Memory B cell (primary cell): ENCODE results near the gene APH1B.

Experiments used
- ATAC-seq: fragments of 150-1000 bp; cut with Tn5 transposase; 2 replicates; pipeline ENCODE4 v1.10.0; 2021; ENCODE audit warnings: low read depth, mild to moderate bottlenecking, moderate library complexity
- DNase-seq, 2 donors: peaks; one replicate each; pipeline ENCODE4 v3.0.0; 2022; ENCODE audit warnings: low spot score in 2 of 2
- H3K27ac Mint-ChIP-seq: one replicate; pipeline ENCODE4 v1.8.0; 2022; ENCODE audit warnings: mild to moderate bottlenecking, moderate library complexity, mixed read lengths
- H3K27me3 Mint-ChIP-seq: one replicate; pipeline ENCODE4 v1.8.0; 2022; ENCODE audit warnings: mixed read lengths
- H3K36me3 Mint-ChIP-seq: one replicate; pipeline ENCODE4 v1.8.0; 2022; ENCODE audit warnings: mild to moderate bottlenecking, mixed read lengths
- H3K4me1 Mint-ChIP-seq: one replicate; pipeline ENCODE4 v1.8.0; 2022; ENCODE audit warnings: mixed read lengths
- H3K4me3 Mint-ChIP-seq: one replicate; pipeline ENCODE4 v1.8.0; 2022; ENCODE audit warnings: mild to moderate bottlenecking, moderate library complexity, mixed read lengths
- H3K9me3 Mint-ChIP-seq: one replicate; pipeline ENCODE4 v1.8.0; 2022; ENCODE audit warnings: mixed read lengths

The APH1B gene

DNA sequence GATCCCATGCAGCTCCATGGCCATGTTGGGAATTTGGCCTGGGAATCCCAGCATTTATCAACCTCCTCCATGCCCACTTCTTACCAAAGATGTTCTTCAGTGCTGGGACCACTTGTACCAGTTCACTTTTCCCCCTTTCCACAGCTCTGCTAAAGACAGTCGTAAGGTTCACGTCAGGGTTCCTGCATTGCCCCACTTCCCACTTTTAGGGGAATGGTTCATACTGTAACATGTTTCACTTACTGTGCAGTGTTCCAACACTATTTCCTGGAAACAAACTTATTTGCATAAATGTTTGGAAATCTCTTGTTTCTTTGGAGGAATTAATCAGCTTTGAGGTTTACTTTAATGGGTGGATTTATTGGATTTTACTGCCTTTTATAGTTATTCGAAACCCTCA is 17.0 kb downstream of the APH1B start:
- no peak overlapping the region for H3K27ac Mint-ChIP-seq
- H3K27me3 Mint-ChIP-seq: no peaks in the 10 kb centered on the region
- DNase-seq (no peak), ATAC-seq (no peak)
- H3K4me3 Mint-ChIP-seq: no peak overlapping the region
- H3K36me3 Mint-ChIP-seq: peaks cover 19% of the 10 kb centered on the region
- peaks cover 6% of the 10 kb centered on the region for H3K4me1 Mint-ChIP-seq
- H3K9me3 Mint-ChIP-seq: no peaks in the 10 kb centered on the region

GRCh38 chr15:63295341-63295740 is 17.9 kb downstream of the APH1B start:
- H3K27me3 Mint-ChIP-seq: no peaks in the 10 kb centered on the region
- peaks cover 8% of the 10 kb centered on the region for H3K4me1 Mint-ChIP-seq
- no peak overlapping the region for H3K27ac Mint-ChIP-seq
- H3K36me3 Mint-ChIP-seq: peaks cover 24% of the 10 kb centered on the region
- ATAC-seq (no peak), DNase-seq (no peak)
- no peak overlapping the region for H3K4me3 Mint-ChIP-seq
- no peaks in the 10 kb centered on the region for H3K9me3 Mint-ChIP-seq

DNA sequence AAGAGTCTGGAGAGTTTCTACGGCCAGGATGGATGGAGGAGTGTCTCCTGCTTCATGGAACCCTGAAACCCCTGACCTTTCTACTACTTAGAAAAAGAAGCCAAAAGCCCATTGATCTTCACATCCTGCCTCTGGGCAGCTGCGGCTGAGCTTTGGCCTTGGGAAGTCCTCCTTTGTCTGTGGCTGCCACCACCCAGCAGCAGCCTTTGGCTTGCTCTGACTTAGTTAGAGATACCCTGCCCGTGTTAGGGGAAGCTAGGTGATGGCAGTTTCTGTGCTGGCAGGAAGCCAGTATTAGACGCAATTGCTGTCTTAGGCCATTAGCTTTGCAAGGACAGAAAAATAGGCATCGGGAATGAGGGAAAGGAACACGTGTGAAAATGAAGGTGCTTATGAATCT is 18.8 kb downstream of the APH1B start:
- Mint-ChIP-seq H3K27me3 (no peaks in the 10 kb centered on the region), H3K9me3 (no peaks in the 10 kb centered on the region), H3K4me1 (peaks cover 8% of the 10 kb centered on the region), H3K36me3 (peaks cover 24% of the 10 kb centered on the region), H3K27ac (no peak overlapping the region), H3K4me3 (no peak overlapping the region)
- DNase-seq (no peak), ATAC-seq (no peak)

DNA sequence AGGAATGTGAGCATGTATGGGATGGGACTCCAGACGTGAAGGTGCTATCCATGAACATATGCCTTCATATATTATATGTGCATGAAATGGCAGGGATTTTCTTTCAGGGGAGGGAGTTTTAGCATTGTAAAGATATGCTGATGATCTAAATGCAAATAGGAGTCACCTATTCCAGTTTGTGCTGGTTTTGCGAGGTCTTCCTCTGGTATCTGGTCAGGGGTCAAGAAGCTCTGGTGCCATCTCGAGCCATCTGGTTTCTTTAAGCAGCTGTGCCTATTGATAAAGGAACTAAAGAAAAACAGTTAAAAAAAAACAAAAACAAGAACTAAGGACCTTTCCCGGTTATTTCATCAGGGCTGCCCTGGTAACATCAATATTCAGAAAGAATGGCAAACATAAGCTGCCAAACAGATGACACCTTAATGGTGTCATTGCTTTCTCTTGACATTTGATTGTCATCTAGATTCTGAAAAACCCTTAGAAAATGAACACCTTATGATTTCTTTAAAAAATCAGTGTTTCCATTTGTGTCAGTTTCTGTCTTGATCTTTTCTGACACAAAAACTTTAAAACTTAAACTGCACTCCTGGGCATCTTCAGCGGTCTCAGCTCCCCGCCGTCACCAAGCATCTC is 22.7 kb downstream of the APH1B start:
- no peak for DNase-seq
- Mint-ChIP-seq H3K4me1 (peaks cover 2% of the 10 kb centered on the region), H3K4me3 (no peak overlapping the region), H3K36me3 (peaks cover 28% of the 10 kb centered on the region), H3K27me3 (no peaks in the 10 kb centered on the region), H3K9me3 (no peaks in the 10 kb centered on the region), H3K27ac (no peak overlapping the region)
- ATAC-seq: no peak

- peaks cover 35% of the 10 kb centered on the region for H3K36me3 Mint-ChIP-seq
- no peaks in the 10 kb centered on the region for H3K27me3 Mint-ChIP-seq
- no peak overlapping the region for H3K4me3 Mint-ChIP-seq
- no peaks in the 10 kb centered on the region for H3K9me3 Mint-ChIP-seq
- DNase-seq: no peak
- H3K27ac Mint-ChIP-seq: no peak overlapping the region
- peaks cover 2% of the 10 kb centered on the region for H3K4me1 Mint-ChIP-seq
- no peak for ATAC-seq
Observed at GRCh38 chr15:63301088-63301487, 23.7 kb downstream of the APH1B start.

DNA sequence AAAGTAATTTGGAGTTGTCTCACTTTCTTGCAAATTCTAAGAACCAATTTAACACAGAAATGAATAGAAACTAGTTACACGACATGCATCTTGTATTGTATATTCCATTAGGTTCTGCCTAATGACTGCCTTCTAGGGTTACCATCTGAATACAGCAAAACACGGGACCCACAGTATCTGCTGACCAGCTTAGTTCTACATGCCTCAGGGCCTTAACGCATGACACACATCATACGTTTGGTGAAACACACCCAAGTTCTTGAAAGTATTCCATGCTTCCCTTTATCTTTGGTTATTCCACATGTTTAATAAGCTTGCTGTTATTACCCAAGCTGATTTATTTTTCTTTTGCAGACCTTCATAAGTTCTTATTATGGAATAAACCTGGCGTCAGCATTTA is 27.9 kb downstream of the APH1B start:
- Mint-ChIP-seq H3K4me1 (no peaks in the 10 kb centered on the region), H3K4me3 (no peak overlapping the region), H3K27me3 (no peaks in the 10 kb centered on the region), H3K27ac (no peak overlapping the region), H3K9me3 (no peaks in the 10 kb centered on the region), H3K36me3 (peaks cover 28% of the 10 kb centered on the region)
- no peak for ATAC-seq
- no peak for DNase-seq

DNA sequence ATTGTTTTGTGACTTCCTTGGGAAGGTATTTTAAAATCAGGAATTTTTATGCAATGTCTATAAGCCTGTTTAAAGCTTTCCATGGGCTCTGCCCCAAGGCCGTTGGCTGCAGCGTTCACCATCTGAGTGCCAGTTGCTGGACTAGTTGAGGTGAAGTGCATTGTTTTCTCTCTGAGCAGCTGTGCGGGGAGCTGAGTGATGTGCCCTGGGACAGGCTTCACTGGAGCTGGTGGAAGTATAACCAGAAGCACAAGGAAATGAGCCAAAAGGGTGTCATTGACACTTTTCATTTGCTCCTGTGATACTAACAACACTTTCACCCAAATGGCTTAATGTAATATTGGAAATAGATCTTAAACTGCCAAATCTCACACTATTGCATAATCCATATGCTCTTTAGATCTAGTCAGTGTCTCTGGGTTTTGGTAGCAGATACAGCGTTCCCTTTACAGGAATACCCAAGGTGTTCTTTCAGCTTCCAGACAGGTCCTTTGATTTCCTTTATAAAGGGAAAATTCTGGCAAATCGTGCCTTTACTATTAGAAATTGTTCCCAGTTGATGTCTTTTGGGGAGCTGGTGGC is 29.2 kb downstream of the APH1B start:
- no peaks in the 10 kb centered on the region for H3K4me1 Mint-ChIP-seq
- ATAC-seq (no peak), DNase-seq (no peak)
- H3K9me3 Mint-ChIP-seq: no peaks in the 10 kb centered on the region
- no peaks in the 10 kb centered on the region for H3K27me3 Mint-ChIP-seq
- peaks cover 33% of the 10 kb centered on the region for H3K36me3 Mint-ChIP-seq
- H3K4me3 Mint-ChIP-seq: no peak overlapping the region
- no peak overlapping the region for H3K27ac Mint-ChIP-seq

DNA sequence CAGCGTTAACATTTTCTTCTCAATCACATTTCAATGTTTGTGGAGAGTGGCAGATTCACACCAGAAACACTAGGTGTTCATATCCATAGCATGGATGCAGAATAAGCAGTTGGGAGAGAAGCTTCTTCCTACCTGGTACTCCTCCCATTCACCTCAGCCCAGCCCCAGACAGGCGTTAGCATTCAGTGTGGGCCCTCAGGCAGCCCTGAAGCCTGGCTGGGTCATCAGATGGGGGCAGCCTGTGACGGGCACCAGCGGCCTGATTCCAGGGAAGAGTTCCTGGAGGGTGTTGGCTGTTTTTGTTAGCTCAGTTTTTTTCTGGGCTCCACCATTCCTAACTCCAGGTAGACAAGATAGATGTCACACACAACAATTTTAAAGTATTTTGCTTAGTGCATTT is 31.1 kb downstream of the APH1B start:
- no peaks in the 10 kb centered on the region for H3K9me3 Mint-ChIP-seq
- no peak for ATAC-seq
- no peak for DNase-seq
- H3K4me3 Mint-ChIP-seq: no peak overlapping the region
- no peaks in the 10 kb centered on the region for H3K27me3 Mint-ChIP-seq
- peaks cover 29% of the 10 kb centered on the region for H3K36me3 Mint-ChIP-seq
- no peaks in the 10 kb centered on the region for H3K4me1 Mint-ChIP-seq
- no peak overlapping the region for H3K27ac Mint-ChIP-seq

DNA sequence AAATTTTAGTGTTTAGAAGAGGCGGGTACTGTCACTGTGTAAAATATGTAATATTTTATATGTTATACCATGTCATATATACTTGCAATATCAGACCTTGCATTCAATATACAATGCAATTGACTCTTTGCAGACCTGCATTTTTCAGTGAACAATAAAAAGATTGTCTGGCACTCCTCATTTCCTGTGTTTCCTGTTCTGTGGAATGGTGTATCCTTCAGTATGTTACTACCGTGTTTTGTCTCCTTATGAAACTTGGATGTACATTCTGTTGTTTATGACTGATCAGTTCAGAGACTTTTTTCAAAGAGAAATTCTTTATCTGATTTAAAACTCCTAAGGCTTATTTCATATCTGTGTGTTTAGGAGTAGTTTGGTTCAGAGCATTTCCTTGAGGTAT is 31.5 kb downstream of the APH1B start:
- ATAC-seq (no peak), DNase-seq (no peak)
- H3K27me3 Mint-ChIP-seq: no peaks in the 10 kb centered on the region
- no peaks in the 10 kb centered on the region for H3K9me3 Mint-ChIP-seq
- peaks cover 29% of the 10 kb centered on the region for H3K36me3 Mint-ChIP-seq
- no peak overlapping the region for H3K27ac Mint-ChIP-seq
- no peaks in the 10 kb centered on the region for H3K4me1 Mint-ChIP-seq
- no peak overlapping the region for H3K4me3 Mint-ChIP-seq

GRCh38 chr15:63310646-63311045 is 33.2 kb downstream of the APH1B start:
- Mint-ChIP-seq H3K4me1 (peaks cover 3% of the 10 kb centered on the region), H3K27me3 (no peaks in the 10 kb centered on the region), H3K9me3 (no peaks in the 10 kb centered on the region), H3K4me3 (no peak overlapping the region), H3K27ac (no peak overlapping the region), H3K36me3 (peaks cover 21% of the 10 kb centered on the region)
- no peak for DNase-seq
- no peak for ATAC-seq

DNA sequence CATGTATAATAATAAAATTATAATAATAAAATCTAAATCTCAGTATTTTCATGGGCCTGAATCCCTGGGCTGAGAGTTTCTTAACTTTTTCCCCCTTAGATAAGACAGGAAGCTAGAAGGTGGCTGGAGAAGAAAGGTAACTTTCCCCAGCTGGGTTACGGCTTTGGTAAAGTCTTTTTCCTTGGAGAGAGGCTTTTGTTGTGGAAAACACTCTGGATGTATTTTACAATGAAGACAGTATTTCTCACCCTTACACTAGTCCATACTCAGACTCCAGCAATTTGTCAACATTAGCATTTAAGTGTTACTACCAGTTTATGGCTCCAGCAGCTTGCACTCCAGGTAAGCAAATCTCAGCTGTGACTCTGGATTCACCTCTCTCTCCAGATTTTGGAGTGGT is 34.9 kb downstream of the APH1B start:
- H3K4me1 Mint-ChIP-seq: peaks cover 11% of the 10 kb centered on the region
- no peak overlapping the region for H3K27ac Mint-ChIP-seq
- ATAC-seq: no peak
- no peaks in the 10 kb centered on the region for H3K9me3 Mint-ChIP-seq
- peaks cover 8% of the 10 kb centered on the region for H3K36me3 Mint-ChIP-seq
- H3K27me3 Mint-ChIP-seq: no peaks in the 10 kb centered on the region
- no peak overlapping the region for H3K4me3 Mint-ChIP-seq
- no peak for DNase-seq

GRCh38 chr15:63313825-63314224 is 36.4 kb downstream of the APH1B start:
- Mint-ChIP-seq H3K4me1 (peaks cover 11% of the 10 kb centered on the region), H3K27ac (no peak overlapping the region), H3K27me3 (no peaks in the 10 kb centered on the region), H3K36me3 (peaks cover 8% of the 10 kb centered on the region), H3K9me3 (no peaks in the 10 kb centered on the region), H3K4me3 (no peak overlapping the region)
- ATAC-seq (no peak), DNase-seq (no peak)

GRCh38 chr15:63314409-63314808 is 37.0 kb downstream of the APH1B start:
- DNase-seq (no peak), ATAC-seq (no peak)
- Mint-ChIP-seq H3K36me3 (peaks cover 8% of the 10 kb centered on the region), H3K27me3 (no peaks in the 10 kb centered on the region), H3K27ac (no peak overlapping the region), H3K4me1 (peaks cover 11% of the 10 kb centered on the region), H3K9me3 (no peaks in the 10 kb centered on the region), H3K4me3 (no peak overlapping the region)

DNA sequence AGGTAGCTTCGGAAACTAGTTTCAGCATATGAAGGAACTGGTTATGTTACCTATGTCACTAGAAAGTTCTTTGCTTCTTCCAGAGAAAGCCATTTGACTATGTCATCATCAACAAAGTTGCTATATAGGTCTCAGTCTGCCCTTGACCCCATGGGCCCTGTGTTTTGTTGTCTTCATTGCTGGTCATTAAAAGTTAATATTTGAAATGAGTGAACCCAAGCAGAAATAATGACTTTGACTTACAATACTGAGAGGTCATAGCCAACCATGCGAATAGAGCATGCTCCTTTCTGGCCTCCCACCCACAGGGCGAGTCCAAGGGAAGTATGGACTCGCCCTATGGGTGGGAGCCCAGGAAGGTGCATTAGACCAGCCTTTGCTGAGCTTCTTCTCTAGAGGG is 40.9 kb downstream of the APH1B start:
- Mint-ChIP-seq H3K27me3 (no peaks in the 10 kb centered on the region), H3K4me1 (peaks cover 11% of the 10 kb centered on the region), H3K36me3 (no peaks in the 10 kb centered on the region), H3K4me3 (no peak overlapping the region), H3K27ac (no peak overlapping the region), H3K9me3 (no peaks in the 10 kb centered on the region)
- ATAC-seq (no peak), DNase-seq (no peak)

DNA sequence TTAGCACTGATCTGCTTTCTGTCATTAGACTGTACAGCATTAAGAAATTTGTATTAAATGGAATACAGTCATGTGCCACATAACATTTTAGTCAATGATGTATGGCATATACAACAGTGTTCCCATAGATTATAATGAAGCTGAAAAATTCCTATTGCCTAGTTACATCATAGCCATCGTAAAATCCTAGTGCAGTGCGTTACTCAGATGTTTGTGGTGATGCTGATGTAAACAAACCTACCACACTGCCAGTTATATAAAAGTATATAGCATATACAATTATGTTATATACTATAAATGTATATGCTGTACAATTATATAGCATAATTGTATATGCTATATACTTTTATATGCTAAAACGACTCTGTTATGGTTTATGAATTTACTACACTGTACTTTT is 41.7 kb downstream of the APH1B start:
- Mint-ChIP-seq H3K27ac (no peak overlapping the region), H3K9me3 (no peaks in the 10 kb centered on the region), H3K4me1 (peaks cover 11% of the 10 kb centered on the region), H3K27me3 (no peaks in the 10 kb centered on the region), H3K4me3 (no peak overlapping the region), H3K36me3 (no peaks in the 10 kb centered on the region)
- no peak for DNase-seq
- no peak for ATAC-seq
